Measurements from ENCODE around the gene PDCD6IP.

- no peak for TF ChIP-seq CTCF (IDR thresholded peaks at IDR 0.05)
- no peak for TF ChIP-seq ZFX (IDR thresholded peaks at IDR 0.05; ENCODE audit: borderline replicate concordance)
Observed at GRCh38 chr3:33789183-33789954, 9.1 kb upstream of the PDCD6IP start.
